ENCODE measurements around the gene CUL4B. TPM values are rescaled to one million over a fixed set of nuclear protein-coding genes. Genes with fewer than 3 reads are reported as not detected.
"Not testable (repeated sequence)": the region's sequence is repeated elsewhere in the genome, so short reads cannot be mapped to it uniquely, and the experiment has no call there.

CUL4B gene
- total and polyA plus RNA-seq, 2 donors from 2014 or later, result 15.7 to 34.7 TPM

GRCh38 chrX:120512222-120512621 lies 48.5 kb downstream of the CUL4B start:
- H3K27me3 ChIP-seq (ENCODE audit: control insufficient read depth, insufficient read depth, low read length), result no peaks in the 10 kb centered on the region
- no peaks in the 10 kb centered on the region for H3K9me3 ChIP-seq (ENCODE audit: control insufficient read depth in 2 of 3, insufficient read depth in 1 of 3, low read length in 3 of 3)
- FAIRE-seq, result no peak
- no peak for DNase-seq
- no peaks in the 10 kb centered on the region for H3K36me3 ChIP-seq (ENCODE audit: control insufficient read depth in 2 of 3, insufficient read depth in 3 of 3, low read length in 3 of 3)
- H3K4me3 ChIP-seq (ENCODE audit: low read length in 3 of 3), result no peak overlapping the region
- H3K4me1 ChIP-seq (ENCODE audit: control insufficient read depth in 2 of 3, insufficient read depth in 2 of 3, low read depth in 1 of 3, low read length in 3 of 3), result peaks cover 0 to 7% (median 0%) of the 10 kb centered on the region in 3 donors
- no peak overlapping the region for H3K27ac ChIP-seq (ENCODE audit: low read depth in 2 of 2, low read length in 2 of 2)
- no peak overlapping the region for H3K9ac ChIP-seq (ENCODE audit: low read length in 3 of 3)
- TF ChIP-seq, protein P1, sequence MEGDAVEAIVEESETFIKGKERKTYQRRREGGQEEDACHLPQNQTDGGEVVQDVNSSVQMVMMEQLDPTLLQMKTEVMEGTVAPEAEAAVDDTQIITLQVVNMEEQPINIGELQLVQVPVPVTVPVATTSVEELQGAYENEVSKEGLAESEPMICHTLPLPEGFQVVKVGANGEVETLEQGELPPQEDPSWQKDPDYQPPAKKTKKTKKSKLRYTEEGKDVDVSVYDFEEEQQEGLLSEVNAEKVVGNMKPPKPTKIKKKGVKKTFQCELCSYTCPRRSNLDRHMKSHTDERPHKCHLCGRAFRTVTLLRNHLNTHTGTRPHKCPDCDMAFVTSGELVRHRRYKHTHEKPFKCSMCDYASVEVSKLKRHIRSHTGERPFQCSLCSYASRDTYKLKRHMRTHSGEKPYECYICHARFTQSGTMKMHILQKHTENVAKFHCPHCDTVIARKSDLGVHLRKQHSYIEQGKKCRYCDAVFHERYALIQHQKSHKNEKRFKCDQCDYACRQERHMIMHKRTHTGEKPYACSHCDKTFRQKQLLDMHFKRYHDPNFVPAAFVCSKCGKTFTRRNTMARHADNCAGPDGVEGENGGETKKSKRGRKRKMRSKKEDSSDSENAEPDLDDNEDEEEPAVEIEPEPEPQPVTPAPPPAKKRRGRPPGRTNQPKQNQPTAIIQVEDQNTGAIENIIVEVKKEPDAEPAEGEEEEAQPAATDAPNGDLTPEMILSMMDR (IDR thresholded peaks at IDR 0.05; ENCODE audit: borderline replicate concordance, extremely low read depth, insufficient read depth), result no peak
- intact Hi-C loops (cut with DNase I), result no loop called here

DNA sequence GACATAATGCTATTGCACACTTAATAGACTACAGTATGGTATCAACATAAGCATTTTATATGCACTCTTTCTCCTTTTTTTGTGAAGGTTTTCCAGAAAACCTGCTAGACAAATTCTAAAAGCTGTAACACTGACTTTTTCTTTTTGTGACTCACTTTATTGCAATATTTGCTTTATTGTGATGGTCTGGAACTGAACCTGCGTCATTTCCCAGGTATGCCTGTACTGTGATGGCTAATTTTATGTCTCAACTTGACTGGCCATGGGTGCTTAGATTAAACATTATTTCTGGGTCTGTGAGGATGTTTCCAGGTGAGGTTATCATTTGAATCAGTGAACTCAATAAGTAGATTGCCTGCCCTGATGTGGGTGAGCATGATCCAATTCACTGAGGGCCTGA lies 56.2 kb downstream of the CUL4B start:
- Histone ChIP-seq H3K9me3 (ENCODE audit: control insufficient read depth in 2 of 3, insufficient read depth in 1 of 3, low read length in 3 of 3) (no peaks in the 10 kb centered on the region), H3K9ac (ENCODE audit: low read length in 3 of 3) (no peak overlapping the region), H3K27ac (ENCODE audit: low read depth in 2 of 2, low read length in 2 of 2) (no peak overlapping the region), H3K36me3 (ENCODE audit: control insufficient read depth in 2 of 3, insufficient read depth in 3 of 3, low read length in 3 of 3) (no peaks in the 10 kb centered on the region), H3K4me1 (ENCODE audit: control insufficient read depth in 2 of 3, insufficient read depth in 2 of 3, low read depth in 1 of 3, low read length in 3 of 3) (no peaks in the 10 kb centered on the region), H3K4me3 (ENCODE audit: low read length in 3 of 3) (no peak overlapping the region), H3K27me3 (ENCODE audit: control insufficient read depth, insufficient read depth, low read length) (no peaks in the 10 kb centered on the region)
- TF ChIP-seq, protein P1 (IDR thresholded peaks at IDR 0.05; ENCODE audit: borderline replicate concordance, extremely low read depth, insufficient read depth), result no peak
- DNase-seq (no peak), FAIRE-seq (no peak)
- intact Hi-C loops (cut with DNase I), result no loop called here

DNA sequence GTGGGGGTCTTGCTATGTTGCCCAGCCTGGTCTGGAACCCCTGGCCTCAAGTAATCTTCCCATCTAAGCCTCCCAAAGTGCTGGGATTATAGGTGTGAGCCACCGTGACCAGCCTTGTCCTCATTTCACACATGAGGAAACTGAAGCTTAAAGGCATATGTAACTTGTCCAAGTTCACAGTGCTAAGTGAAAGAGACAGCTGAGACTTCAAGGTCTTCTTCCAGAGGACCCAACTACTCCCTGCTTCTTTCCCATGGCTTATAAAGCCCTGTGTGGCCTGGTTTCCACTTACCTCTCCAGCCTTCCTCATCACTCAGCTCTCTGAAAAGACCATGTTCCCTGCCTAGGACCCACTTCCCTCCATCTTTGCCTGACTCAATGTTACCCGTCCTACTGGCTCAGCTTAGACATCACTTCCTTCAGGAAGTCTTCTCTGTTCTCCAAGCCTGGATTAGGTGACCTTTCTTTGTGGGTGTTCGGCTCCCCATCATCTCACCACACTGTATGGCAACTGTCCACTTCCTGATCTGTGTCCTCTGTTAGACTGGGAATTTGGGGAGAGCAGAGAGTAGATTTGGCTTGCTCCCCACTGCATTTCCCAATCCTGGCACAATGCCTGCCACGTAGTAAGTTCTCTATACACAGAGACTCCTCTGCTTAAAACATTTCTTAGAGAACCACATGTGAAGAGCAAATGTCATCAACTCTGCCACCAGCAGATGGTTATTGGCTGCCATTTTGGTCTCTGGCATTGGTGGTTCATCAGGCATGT lies 61.3 kb downstream of the CUL4B start:
- Histone ChIP-seq H3K9me3 (ENCODE audit: control insufficient read depth in 2 of 3, insufficient read depth in 1 of 3, low read length in 3 of 3) (no peaks in the 10 kb centered on the region), H3K4me1 (ENCODE audit: control insufficient read depth in 2 of 3, insufficient read depth in 2 of 3, low read depth in 1 of 3, low read length in 3 of 3) (no peaks in the 10 kb centered on the region), H3K27me3 (ENCODE audit: control insufficient read depth, insufficient read depth, low read length) (no peaks in the 10 kb centered on the region), H3K36me3 (ENCODE audit: control insufficient read depth in 2 of 3, insufficient read depth in 3 of 3, low read length in 3 of 3) (no peaks in the 10 kb centered on the region), H3K4me3 (ENCODE audit: low read length in 3 of 3) (no peak overlapping the region), H3K27ac (ENCODE audit: low read depth in 2 of 2, low read length in 2 of 2) (no peak overlapping the region), H3K9ac (ENCODE audit: low read length in 3 of 3) (no peak overlapping the region)
- FAIRE-seq (no peak), DNase-seq (no peak)
- TF ChIP-seq, protein P1 (IDR thresholded peaks at IDR 0.05; ENCODE audit: borderline replicate concordance, extremely low read depth, insufficient read depth), result no peak
- intact Hi-C loops (cut with DNase I), result no loop called here

- H3K4me1 ChIP-seq (ENCODE audit: control insufficient read depth in 2 of 3, insufficient read depth in 2 of 3, low read depth in 1 of 3, low read length in 3 of 3); FAIRE-seq; H3K4me3 ChIP-seq (ENCODE audit: low read length in 3 of 3); DNase-seq; intact Hi-C loops (cut with DNase I); H3K27ac ChIP-seq (ENCODE audit: low read depth in 2 of 2, low read length in 2 of 2); H3K9me3 ChIP-seq (ENCODE audit: control insufficient read depth in 2 of 3, insufficient read depth in 1 of 3, low read length in 3 of 3); H3K9ac ChIP-seq (ENCODE audit: low read length in 3 of 3); H3K27me3 ChIP-seq (ENCODE audit: control insufficient read depth, insufficient read depth, low read length); H3K36me3 ChIP-seq (ENCODE audit: control insufficient read depth in 2 of 3, insufficient read depth in 3 of 3, low read length in 3 of 3): not testable (repeated sequence)
Observed at GRCh38 chrX:120490119-120490518, 70.6 kb downstream of the CUL4B start.
